GM13976 (cell line): Measurements from ENCODE around the gene DCC.

ENCODE experiments used
- DNase-seq: peaks from one replicate; pipeline ENCODE4 v3.0.0; 2012; ENCODE audit warnings: low spot score
- in situ Hi-C: fragments of 300-500 bp; cut with MboI; formaldehyde crosslinking; loops from one replicate; pipeline ENCODE4 v1.12.0; 2022; ENCODE audit warnings: low sequenced_read_pairs, mixed read lengths, inconsistent platforms; ENCODE audit not compliant: unreplicated experiment
- TF ChIP-seq, protein P1 (sequence below): IDR thresholded peaks from 2 replicates; pipeline ENCODE4 v1.5.1; 2012; ENCODE audit warnings: borderline replicate concordance, mild to moderate bottlenecking; ENCODE audit not compliant: insufficient read depth; ENCODE audit errors: extremely low read depth, missing control alignments, control extremely low read depth

Gene DCC

DNA sequence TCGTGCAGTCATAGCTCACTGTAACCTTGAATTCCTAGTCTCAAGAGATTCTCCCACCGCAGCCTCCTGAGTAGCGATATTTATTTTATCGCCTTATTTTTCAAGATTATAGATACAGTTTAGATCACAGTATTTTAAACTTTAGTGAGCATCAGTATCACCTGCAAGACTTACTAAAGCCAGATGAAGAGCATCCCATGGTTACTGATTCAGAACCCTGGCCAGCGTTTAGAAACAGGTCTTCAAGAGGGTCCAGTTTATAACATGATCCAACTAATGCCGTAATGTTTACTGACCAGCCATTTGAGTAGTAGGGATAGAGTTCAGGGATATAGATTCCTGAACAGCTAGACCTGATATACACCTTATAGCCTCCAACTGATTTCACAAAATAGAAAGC is 146.1 kb downstream of the DCC start:
- no peak for DNase-seq
- in situ Hi-C loops, result no loop called here
- TF ChIP-seq, protein P1, sequence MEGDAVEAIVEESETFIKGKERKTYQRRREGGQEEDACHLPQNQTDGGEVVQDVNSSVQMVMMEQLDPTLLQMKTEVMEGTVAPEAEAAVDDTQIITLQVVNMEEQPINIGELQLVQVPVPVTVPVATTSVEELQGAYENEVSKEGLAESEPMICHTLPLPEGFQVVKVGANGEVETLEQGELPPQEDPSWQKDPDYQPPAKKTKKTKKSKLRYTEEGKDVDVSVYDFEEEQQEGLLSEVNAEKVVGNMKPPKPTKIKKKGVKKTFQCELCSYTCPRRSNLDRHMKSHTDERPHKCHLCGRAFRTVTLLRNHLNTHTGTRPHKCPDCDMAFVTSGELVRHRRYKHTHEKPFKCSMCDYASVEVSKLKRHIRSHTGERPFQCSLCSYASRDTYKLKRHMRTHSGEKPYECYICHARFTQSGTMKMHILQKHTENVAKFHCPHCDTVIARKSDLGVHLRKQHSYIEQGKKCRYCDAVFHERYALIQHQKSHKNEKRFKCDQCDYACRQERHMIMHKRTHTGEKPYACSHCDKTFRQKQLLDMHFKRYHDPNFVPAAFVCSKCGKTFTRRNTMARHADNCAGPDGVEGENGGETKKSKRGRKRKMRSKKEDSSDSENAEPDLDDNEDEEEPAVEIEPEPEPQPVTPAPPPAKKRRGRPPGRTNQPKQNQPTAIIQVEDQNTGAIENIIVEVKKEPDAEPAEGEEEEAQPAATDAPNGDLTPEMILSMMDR, result no peak

DNA sequence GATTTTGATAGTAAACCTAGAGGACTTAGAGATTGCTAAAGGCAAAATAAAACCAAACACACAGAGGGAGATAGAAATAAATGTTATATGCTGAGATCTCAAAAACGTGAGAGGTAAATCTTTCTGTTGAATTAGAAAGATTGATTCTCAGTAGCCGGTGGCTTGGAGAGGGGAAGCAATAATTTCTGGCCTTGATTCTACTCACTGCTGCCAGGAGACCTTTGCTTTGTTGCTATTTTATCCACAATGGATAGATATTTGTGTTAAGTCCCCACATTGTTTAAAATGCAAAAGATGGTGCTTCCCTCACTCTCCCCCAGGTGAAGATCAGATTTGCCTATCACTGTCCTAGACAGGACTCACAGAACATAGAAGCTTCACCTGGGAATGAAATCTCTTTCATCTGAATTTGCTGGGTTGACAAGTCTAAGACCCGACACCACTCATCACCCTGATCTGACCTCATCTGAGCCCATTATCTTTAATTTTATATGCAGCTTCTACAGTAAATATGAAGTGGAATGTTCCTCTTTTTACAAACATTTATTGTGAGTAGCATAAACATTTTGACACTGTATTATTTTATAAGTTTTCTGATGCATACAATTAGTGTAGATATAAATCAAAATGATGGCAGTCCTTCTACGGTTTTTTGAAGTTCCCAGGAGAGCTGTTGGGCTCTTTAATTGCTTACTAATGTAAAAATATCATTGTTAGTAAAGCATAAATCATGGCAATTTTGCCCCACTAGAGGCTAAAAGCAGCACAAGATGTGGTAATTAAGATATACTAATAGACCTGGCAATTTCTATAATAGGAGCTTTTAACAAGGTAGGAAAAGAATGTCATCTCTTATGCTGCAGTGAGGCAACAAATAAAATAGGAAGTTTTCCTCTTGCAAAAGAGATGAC is 149.7 kb downstream of the DCC start:
- in situ Hi-C loops, result no loop called here
- no peak for DNase-seq
- TF ChIP-seq, protein P1, result no peak

- TF ChIP-seq, protein P1, result no peak
- DNase-seq, result no peak
- in situ Hi-C loops, result no loop called here
These were observed 156.4 kb downstream of the DCC start for GRCh38 chr18:52496426-52496825.

- in situ Hi-C loops, result no loop called here
- TF ChIP-seq, protein P1, result no peak
- no peak for DNase-seq
These were observed 159.0 kb downstream of the DCC start for GRCh38 chr18:52499016-52499415.

DNA sequence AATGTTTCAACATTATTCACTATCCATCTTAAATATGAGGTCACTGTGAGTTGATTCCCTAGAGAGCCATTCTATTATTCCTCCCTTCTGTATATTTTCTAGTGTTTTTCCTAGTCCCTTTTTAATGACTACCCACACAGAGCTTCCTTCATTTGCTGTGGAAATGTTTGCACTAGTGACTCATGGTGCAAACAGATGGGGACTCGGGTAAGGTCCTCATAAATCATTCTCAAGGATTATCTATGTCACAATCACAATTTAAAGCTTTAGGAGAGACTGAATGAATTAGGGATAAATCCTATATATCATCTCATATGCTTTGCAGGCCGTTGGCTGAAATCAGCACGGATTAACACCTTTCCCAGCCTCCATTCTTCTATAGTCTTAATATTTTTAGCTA is 159.6 kb downstream of the DCC start:
- no peak for DNase-seq
- TF ChIP-seq, protein P1, result no peak
- in situ Hi-C loops, result no loop called here

DNA sequence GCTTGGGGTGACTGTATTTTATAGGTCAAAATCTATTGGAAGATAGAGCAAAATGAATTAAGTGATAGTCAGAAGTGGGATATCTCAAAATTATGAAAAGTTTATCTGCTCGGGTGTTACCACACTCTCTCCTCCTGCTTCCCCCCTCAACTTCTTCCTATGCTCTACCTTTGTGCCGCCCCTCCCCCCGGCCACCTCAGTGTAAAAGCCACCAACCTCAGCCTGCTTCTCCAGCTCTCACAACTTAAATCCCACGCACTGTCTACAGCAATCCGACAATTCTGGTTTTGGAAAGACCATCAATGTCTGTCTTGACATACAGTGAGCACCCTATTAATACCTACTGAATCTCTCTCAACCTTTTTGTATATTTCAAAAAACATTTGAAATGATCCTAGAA is 164.6 kb downstream of the DCC start:
- in situ Hi-C loops, result no loop called here

More for the DNA sequence above, 164.6 kb downstream of the DCC start:
- DNase-seq, result no peak
- TF ChIP-seq, protein P1, result no peak
